PFSK-1 (cell line): ENCODE results near the gene INPP5A.

Source experiments
- POLR2AphosphoS5 ChIP-seq: IDR thresholded peaks from 2 replicates; pipeline ENCODE4 v1.6.1; 2012; ENCODE audit warnings: low read depth, mild to moderate bottlenecking, control low read depth, low read length, moderate library complexity
- SIN3A ChIP-seq: IDR thresholded peaks from 2 replicates; pipeline ENCODE4 v1.6.1; 2012; ENCODE audit warnings: mild to moderate bottlenecking, low read length, moderate library complexity, borderline replicate concordance; ENCODE audit not compliant: insufficient read depth
- TAF1 ChIP-seq: IDR thresholded peaks from 2 replicates; pipeline ENCODE4 v1.6.1; 2012; ENCODE audit warnings: low read length, control low read depth, borderline replicate concordance; ENCODE audit not compliant: insufficient read depth
- TF ChIP-seq, protein P1 (sequence below), 2 experiments: IDR thresholded peaks; 2 replicates each; pipeline versions ENCODE4 v1.6.1 to v1.8.0; 2011 to 2012; ENCODE audit warnings: low read depth in 2 of 2, low read length in 2 of 2, control low read depth in 1 of 2, inconsistent platforms in 1 of 2, mild to moderate bottlenecking in 1 of 2, moderate library complexity in 1 of 2; ENCODE audit not compliant: insufficient read depth in 1 of 2

DNA sequence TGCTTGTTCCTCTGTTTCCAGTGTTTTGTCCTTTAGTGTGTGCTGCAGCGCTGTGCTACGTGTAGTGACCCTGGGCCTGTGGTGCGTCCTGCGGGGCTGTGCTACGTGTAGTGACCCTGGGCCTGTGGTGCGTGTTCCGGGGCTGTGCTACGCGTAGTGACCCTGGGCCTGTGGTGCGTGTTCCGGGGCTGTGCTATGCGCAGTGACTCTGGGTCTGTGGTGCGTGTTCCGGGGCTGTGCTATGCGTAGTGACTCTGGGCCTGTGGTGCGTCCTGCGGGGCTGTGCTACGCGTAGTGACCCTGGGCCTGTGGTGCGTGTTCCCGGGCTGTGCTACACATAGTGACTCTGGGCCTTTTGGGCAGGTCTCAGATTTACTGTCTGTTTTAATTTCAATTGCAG, 60.1 kb downstream of the INPP5A start:
- TF ChIP-seq, protein P1, sequence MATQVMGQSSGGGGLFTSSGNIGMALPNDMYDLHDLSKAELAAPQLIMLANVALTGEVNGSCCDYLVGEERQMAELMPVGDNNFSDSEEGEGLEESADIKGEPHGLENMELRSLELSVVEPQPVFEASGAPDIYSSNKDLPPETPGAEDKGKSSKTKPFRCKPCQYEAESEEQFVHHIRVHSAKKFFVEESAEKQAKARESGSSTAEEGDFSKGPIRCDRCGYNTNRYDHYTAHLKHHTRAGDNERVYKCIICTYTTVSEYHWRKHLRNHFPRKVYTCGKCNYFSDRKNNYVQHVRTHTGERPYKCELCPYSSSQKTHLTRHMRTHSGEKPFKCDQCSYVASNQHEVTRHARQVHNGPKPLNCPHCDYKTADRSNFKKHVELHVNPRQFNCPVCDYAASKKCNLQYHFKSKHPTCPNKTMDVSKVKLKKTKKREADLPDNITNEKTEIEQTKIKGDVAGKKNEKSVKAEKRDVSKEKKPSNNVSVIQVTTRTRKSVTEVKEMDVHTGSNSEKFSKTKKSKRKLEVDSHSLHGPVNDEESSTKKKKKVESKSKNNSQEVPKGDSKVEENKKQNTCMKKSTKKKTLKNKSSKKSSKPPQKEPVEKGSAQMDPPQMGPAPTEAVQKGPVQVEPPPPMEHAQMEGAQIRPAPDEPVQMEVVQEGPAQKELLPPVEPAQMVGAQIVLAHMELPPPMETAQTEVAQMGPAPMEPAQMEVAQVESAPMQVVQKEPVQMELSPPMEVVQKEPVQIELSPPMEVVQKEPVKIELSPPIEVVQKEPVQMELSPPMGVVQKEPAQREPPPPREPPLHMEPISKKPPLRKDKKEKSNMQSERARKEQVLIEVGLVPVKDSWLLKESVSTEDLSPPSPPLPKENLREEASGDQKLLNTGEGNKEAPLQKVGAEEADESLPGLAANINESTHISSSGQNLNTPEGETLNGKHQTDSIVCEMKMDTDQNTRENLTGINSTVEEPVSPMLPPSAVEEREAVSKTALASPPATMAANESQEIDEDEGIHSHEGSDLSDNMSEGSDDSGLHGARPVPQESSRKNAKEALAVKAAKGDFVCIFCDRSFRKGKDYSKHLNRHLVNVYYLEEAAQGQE (IDR thresholded peaks at IDR 0.05; ENCODE audit: insufficient read depth in 1 of 2, low read depth in 2 of 2, low read length in 2 of 2) = no peak
- TF ChIP-seq POLR2AphosphoS5 = no peak
- no peak for TF ChIP-seq TAF1
- no peak for TF ChIP-seq SIN3A
